Testis (tissue), 2 donors: ENCODE measurements around the gene FILIP1.

Source experiments
- CTCF ChIP-seq, 3 experiments: fragments of 450-650 bp in 2 of 3; fragments of 200-600 bp in 1 of 3; sonication (generic) in 1 of 3; IDR thresholded peaks; one replicate each; pipeline ENCODE4 v1.5.1; 2016 to 2019; ENCODE audit warnings: antibody characterized with exemption in 3 of 3, mild to moderate bottlenecking in 2 of 3, moderate library complexity in 1 of 3
- POLR2A ChIP-seq: fragments of 450-650 bp; IDR thresholded peaks from one replicate; pipeline ENCODE4 v1.6.1; 2017; ENCODE audit warnings: antibody characterized with exemption, mild to moderate bottlenecking, moderate library complexity

GRCh38 chr6:75350808-75351207 lies 142.8 kb downstream of the FILIP1 start:
- no peak for TF ChIP-seq CTCF (IDR thresholded peaks at IDR 0.05)
- TF ChIP-seq POLR2A, result no peak
